HG02870 (cell line): ENCODE data around the gene DNAJC16.
"Not testable (repeated sequence)": the region's sequence is repeated elsewhere in the genome, so short reads cannot be mapped to it uniquely, and the experiment has no call there.

Experiments
- ATAC-seq: cut with Tn5 transposase; IDR thresholded peaks from one replicate; pipeline ENCODE4 v1.9.1; 2021; ENCODE audit warnings: mild to moderate bottlenecking, moderate library complexity; ENCODE audit not compliant: unreplicated experiment

The DNAJC16 gene

DNA sequence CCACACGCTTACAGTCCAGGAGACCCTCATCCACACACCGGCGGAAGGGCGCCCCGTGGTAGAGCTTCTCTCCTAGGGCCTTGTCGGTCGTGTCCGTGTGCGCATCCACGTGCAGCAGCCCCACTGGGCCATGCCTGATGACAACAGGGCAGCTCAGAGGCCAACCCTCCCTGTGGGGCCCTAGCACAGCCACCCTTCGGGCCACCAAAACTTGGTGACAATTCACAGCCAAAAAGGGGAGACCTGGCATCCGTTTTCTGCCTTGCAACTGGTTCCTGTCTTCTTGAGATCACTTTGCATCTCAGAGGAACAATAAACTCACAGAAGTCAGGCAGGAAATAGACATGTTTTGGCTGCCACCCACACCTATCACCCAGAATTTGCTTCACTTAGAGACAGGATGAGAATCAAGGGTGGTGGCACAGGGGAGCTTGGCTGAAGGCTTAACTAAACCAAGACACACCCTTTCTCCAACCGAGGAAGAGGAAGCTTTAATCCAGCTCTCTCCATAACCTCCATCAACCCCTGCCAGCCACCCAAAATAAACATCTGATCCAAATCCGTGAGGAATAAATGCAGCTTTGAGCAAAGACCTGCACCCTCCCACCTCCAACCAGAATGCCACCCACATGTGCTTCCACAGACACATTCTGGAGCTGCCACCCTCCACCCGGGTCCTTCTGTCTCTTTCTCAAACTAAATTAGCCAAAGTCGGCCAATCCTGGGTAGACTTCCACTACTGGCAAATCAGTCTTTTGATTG lies 52.5 kb downstream of the DNAJC16 start:
- ATAC-seq: no peak

GRCh38 chr1:15579683-15580047 lies 53.0 kb downstream of the DNAJC16 start:
- no peak for ATAC-seq

DNA sequence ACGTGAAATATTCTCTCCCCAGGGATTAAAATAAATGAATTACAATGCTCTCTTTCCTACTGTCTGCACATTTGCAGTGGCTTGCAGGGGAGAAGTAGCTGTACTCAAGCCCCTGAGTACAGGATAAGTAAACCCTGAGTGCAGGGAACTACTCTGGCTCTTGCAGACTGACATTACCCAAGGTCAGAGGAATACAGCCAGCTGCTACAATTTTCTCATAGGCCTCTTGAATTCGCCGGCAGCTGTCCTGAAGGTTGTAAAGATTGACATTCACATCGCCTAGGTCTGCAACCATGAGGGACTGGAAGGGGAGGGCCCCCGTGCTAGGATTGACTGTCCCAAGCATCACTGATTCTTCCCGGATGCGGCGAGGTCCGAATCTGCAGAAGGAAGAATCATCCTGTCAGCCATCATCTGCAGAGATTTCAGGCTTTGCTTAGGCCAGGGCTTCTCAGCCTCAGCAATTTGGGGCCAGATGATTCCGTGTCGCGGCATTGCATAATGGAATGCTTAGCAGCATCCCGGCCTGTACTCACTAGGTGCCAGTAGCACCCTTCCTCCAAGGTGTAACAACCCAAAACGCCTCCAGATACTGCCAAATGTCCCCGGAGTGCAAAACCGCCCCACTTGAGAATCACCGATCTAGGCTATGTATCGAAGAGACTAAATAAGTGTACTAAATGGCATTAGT lies 56.5 kb downstream of the DNAJC16 start:
- ATAC-seq: no peak

- ATAC-seq: no peak
These were observed 58.1 kb downstream of the DNAJC16 start, which contains the start of gene AGMAT for GRCh38 chr1:15584489-15585363. Gene AGMAT (minus strand): TSS chr1:15585051. CDS start chr1:15584967, 84 bp downstream.

GRCh38 chr1:15592285-15592684 lies 65.6 kb downstream of the DNAJC16 start:
- no peak for ATAC-seq

DNA sequence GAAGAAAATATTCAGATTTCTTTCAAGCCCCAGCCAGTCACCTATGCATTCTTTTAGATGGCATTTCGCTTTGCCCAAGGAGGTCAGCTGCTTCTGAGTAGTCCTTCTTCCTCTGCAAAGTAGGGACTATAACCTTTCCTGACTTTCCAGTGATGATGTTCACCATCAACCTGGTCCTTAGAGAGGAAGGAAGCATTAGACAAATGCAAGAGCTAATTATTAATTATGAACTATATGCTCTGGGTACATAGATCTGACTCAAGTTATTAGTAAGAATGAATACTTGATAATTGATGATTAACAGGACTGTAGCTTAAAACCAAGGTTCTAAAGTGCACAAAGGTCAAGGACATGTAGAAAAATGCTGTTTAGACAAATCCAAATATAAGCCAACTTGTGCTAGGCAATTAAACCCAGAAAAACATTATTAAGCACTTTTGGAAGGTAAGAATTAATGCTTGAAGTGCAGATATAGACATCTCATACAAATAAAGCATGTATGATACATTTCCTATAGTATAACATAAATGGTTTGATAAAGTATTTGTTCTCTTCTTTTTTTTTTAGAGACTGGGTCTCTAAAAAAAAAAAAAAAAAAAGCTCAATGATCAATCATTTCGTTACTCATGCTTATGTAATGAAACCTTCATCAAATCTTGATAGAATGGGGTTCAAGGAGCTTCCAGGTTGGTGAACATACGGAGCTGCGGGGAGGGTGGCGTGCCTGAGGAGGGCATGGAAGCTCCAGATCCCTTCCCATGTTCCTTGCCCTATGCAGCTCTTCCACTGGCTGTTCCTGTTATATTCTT lies 69.4 kb downstream of the DNAJC16 start:
- no peak for ATAC-seq

GRCh38 chr1:15598436-15598835 lies 71.8 kb downstream of the DNAJC16 start:
- no peak for ATAC-seq

GRCh38 chr1:15603050-15603965 lies 76.7 kb downstream of the DNAJC16 start:
- peak; percentile 84 for ATAC-seq

- ATAC-seq: not testable (repeated sequence)
These were observed 77.3 kb downstream of the DNAJC16 start for GRCh38 chr1:15603966-15604282.

DNA sequence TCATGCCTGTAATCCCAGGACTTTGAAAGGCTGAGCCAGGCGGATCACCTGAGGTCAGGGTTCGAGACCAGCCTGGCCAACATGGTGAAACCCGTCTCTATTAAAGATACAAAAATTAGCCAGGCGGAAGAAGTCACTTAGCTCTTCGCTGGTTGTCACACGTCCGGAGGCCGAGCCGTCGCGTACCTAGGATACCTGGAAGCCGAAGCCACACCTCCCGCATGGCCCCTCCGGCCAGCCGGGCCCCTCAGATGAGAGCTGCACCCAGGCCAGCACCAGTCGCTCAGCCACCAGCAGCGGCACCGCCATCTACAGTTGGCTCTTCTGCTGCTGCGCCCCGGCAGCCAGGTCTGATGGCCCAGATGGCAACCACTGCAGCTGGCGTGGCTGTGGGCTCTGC lies 77.8 kb downstream of the DNAJC16 start:
- ATAC-seq: not testable (repeated sequence)

DNA sequence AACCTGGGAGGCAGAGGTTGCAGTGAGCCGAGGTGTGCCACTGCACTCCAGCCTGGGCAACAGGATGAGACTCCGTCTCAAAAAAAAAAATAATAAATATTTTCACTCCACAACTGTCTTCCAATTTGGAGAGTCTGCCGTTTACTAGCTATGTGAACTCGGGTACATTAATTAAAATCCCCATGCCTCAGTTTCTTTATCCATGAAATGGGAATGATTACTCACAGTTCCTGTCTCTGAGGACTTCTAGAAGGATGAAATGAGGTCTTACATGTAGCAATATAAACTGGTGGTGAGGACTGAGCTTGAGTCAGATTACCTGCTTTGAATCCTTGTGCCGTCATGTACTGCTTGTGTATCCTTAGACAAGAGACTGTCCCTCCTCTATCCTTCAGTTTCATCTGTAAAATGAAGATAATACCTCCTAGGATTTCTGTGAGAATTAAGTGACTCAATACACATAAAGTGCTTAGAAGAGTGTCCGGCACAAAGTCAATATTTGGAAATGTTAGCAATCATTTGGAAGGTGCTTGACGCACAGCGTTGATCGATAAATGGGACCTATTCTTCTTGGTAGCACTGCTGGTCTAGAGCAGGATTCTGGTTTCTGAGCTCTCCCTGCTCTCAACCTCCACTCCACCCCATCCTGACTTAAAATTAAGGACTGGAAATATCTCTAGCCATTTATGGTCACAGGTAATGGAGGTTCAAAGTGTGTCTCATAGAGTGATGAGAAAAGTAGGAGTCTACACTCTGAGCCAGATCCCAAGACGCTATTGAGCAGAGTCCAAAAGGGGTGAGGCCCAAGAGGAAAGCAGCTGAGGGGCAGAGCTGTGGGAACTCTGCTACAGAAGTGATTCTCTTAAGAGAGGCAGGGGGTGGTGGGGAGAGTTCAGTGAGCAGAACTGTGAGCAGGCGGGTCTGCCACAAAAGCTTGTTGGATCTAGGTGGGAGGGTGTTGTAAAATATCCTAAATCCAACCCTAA lies 79.0 kb downstream of the DNAJC16 start:
- ATAC-seq: no peak

GRCh38 chr1:15609631-15610030 lies 83.0 kb downstream of the DNAJC16 start:
- ATAC-seq: no peak

DNA sequence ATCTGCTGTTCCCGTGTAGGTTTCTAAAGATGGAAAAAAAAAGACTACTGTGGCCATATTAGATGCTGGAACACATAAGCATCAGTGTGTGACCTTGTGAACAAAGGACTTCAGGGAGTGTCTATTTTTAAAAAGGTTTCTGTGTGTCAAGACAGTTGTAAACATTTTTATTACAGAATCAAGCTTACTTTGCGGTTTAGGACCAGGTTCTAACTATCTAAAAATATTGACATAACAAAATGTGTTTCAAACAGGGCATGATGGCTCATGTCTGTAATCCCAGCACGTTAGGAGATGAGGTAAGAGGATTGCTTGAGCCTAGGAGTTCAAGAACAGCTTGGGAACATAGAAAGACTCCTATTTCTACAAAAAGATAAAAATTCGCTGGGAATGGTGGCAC lies 83.5 kb downstream of the DNAJC16 start:
- ATAC-seq: no peak

DNA sequence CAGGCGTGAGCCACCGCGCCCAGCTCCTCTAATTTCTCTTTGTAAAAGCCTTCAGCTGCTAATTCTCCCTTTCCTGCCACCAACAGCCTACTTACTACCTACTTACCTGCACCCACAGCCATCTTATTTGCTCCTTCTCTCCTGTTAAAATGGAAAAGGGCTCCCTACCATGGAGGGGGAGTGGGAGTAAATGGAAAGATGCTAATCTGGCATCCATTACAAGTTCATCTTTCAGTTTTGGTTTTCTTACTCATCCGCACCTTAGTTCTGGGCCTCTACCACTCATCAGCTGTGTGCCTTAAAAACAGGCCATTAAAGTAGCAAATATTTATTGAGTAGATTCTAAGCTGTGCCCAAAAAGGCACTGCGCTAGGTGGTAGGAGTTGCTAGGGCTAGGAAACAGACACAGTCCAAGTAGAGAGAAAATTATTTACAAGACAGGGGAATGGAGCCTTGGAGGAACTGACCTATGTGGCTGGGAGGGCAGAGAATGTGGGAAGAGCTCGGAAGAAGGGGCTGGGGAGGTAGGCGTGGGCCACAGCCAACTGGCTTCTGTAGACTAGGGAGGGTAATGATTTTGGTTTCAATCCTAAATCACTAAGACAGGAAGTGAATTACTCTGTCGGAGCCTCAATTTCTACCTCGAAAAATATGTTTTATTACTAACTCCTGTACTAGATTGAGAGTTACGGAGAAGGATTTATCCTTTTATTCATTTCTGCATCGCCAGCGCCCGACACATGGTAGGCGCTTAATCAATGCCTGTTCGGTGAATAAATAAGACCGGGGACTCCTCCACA lies 89.9 kb downstream of the DNAJC16 start:
- peak; percentile 21 for ATAC-seq

DNA sequence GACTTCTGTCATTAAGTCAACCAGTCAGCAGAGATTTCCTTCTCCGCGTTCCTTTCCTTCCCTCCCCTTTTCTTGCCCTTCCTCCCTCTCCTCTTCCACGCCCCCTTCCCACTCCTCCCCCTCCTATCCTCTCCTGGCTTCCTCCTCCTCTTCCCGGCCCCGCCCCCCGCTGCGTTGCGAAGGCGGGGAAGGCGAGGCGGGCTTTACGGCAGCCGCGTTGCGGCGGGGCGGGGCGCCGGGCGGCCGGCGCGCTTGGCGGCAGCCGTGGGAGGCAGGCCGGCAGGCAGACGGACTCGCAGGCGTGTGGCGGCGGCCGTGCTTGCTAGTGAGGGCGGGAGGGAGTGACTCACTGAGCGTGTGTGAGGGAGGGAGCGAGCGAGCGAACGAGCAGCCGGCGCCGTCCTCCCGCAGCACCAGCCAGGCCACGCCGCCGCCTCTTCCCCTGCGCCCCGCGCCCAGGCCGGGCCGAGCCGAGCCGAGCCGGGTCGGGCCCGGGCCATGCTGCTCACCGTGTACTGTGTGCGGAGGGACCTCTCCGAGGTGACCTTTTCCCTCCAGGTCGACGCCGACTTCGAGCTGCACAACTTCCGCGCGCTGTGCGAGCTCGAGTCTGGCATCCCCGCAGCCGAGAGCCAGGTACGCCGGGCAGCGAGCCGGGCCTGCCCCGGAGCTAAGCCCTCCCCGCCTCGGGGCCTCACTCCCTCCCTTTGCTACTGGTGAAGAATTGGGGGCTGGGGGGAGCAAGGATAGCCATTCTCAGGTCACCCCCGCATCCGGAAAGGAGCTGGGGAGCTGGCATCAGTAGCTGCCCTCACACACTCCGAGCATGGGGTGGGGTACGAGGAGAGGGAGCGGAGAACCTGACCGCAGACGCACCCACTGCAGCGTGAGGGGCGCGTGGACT lies 90.8 kb downstream of the DNAJC16 start, which contains the start of gene DDI2:
Gene DDI2, plus strand, starts transcription at position 286 of the 904 bp plus-strand sequence. Its CDS starts 213 bp downstream, at position 499.
- ATAC-seq: peak; percentile 56

DNA sequence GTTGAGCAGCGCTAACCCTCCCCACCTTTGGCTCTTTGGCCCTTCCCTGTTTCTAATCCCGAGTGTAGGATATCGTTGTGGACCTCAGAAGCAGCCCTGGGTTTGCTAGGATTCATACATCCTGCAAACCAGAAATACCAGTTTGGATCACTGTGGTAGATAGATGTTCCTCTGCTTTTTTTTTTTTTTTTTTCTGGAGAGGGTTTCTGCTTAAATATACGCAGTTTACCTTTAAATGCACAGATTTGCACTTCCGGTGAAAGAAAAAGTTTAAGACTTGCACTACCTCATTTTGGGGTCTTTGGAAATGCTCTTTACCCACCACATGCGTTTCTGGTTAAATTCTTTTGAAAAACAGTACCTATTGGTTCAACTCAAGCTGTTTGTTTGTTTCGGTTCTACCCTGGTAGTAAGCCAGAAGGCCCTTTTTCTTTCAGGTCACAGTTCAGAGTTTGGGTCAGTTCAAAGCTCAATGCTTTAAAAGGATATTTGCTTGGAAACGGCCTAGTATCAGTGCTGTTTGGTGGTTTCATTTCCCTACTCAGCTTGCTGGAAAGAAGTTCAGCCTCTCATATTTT lies 91.5 kb downstream of the DNAJC16 start:
- ATAC-seq: no peak
